CD4-positive, alpha-beta T cell treated with Interferon alpha-2 for 1 hour (primary cell): ENCODE results near the gene C1QL3.
A peak's percentile ranks its signal among the peaks of the same experiment; 100 is the strongest.

Experiments used
- DNase-seq, 2 donors: peaks; one replicate each; pipeline ENCODE4 v3.0.0-alpha.2; 2020 to 2022

The C1QL3 gene

DNA sequence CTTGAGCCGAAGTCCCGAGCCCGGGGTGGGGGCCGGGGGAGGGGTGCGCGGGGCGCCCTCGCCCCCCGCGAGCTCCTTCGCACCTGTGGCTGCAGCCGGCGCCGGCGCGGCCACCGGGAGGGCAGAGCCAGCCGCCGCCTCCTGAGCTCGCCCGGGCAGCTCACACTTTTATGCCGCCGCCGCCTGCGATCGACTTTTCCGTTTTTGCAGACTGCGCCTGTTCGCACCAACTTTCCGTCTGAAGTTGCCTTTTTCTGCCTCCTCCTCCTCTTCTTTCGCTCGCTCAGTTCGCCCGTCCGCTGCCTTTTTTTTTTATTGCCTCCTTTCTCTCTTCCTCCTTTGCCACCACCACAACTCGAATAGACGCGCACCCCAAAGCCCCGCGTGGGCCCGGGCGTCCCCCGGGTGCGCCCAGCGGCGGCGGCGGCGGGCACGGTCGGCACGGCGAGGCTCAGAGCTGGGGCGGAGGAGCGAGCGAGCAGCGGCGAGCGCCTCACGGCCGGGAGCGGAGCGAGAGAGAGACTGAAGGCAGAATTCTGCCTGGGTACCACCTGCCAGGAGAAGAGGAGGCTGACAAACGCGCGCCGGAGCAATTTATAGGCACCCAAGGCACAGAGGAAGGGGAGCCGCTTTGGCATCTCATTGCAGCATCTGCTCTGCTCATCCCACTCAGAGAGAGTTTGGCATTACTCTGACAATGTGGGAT is at the start of gene C1QL3:
C1QL3 (minus strand) TSS at position 569 of the 706 bp plus-strand sequence. CDS start 814 bp downstream, outside the sequence.
- no peak for DNase-seq

DNA sequence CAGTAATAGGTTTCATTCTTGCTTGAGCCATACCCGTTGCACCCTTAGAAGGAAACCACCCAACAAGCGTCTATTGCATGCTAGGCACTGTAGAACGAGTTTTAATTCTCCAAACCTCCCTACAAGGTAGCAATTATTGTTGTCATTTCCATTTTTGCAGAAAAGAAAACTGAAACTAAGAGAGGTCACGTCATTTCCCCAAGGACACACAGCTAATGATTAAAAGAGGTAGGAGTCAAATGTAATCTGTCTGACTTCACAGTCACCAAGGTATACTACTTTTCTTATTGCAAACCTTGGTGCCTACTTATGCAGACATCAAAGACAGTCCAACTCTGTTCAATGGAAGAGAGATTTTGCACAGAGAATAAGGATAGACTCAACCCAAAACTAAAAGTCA is 49.1 kb upstream of the C1QL3 start:
- DNase-seq: peak in 1 of 2 donors; percentile 9

DNA sequence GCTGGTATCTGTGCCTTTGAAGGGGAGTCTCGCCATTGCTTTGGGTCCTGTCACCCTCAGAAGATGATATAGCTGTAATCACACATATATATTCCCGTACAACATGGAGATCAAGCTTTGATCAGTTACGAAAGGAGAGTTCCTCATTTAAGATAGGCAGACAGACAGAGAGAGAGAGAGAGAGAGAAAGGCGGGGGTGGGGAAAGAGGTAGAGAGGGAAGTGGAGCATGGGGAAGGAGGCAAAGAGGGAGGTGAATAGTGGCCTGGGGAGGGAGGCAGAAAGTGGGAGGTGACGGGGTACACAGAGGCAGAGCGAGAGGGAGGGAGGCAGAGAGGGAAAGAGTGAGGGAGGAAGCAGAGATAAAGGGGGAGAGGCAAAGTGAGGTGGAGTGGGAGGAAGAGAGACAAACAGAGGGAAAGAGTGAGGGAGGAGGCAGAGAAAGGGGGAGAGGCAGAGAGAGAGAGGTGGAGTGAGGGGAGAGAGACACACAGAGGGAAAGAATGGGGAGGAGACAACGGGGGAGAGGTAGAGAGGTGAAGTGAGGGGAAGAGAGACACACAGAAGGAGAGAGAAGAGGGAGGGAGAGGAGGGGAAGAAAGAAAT is 44.6 kb upstream of the C1QL3 start:
- DNase-seq: no peak

DNA sequence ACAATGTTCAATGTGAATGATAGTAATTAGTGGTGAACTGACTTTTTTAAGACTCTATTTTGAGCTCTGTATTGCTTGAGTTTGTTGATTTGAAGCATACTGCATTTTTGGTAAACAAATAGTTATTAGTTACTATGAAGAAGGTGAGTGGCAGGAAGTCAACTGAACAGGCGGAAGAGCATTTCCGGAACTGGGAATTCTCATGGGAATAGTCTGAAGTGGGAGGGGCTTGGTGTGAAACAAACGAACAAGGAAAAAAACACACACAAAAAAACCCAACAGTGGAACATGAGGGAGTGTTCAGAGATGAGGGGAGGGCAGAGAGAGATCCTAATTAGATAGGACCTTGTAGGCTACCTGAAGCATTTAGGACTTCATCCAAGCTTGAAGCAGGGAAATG is 43.9 kb upstream of the C1QL3 start:
- DNase-seq: no peak

DNA sequence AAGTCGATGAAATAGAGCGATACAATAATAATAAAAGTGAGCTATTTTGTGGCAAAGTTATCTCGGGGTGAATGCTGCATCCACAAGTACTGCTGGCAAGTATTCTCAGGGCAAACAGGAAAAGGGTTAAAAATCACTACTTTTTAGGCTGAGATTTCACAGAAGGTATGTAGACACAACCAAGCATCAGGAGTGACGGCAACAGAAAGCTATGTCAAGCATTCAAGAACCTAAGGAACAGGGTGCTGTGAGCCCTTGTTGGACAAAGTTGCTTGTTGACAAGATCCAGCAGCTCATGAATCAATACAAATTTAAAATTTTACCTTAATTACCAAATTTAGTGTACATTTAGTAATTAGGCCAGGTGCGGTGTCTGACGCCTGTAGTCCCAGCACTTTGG is 41.2 kb upstream of the C1QL3 start:
- no peak for DNase-seq

DNA sequence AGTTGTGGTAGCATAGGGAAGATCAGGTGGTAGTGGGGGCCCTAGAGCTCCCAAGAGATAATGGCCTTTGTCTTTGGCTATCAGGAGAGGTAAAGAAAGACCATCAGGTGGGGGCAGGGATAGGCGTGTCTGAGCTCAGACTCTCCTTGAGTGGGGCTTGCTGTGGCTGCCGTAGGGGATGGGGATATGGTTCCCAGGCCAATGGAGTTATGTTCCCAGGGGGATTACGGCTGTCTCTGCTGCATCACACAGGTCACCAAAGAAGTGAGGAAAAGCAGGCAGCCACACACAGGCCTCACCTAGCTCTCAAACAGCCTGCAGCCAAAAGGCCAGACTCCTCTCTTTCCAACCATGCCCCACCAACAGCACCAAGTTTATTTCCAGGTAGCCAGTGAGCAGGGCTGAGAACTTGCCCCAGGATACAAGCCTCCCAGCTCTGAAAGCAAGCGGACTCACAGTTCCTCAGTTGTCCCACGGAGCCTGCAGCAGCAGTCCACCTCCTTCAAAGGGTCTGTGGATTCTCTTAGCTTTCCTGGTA is 37.6 kb upstream of the C1QL3 start:
- no peak for DNase-seq

DNA sequence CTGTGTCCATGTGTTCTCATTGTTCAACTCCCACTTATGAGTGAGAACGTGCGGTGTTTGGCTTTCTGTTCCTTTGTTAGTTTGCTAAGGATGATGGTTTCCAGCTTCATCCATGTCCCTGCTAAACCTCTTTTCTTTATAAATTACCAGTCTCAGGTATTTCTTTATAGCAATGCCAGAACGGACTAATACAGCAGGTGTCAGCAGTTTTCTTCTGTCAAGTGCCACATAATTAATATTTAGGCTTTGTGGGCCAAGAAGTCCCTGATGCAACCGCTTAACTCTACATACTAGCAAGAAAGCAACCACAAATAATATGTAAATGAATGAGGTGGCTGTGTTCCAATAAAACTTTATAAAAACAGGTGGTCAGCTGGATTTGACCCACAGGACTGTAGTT is 26.3 kb upstream of the C1QL3 start:
- no peak for DNase-seq

DNA sequence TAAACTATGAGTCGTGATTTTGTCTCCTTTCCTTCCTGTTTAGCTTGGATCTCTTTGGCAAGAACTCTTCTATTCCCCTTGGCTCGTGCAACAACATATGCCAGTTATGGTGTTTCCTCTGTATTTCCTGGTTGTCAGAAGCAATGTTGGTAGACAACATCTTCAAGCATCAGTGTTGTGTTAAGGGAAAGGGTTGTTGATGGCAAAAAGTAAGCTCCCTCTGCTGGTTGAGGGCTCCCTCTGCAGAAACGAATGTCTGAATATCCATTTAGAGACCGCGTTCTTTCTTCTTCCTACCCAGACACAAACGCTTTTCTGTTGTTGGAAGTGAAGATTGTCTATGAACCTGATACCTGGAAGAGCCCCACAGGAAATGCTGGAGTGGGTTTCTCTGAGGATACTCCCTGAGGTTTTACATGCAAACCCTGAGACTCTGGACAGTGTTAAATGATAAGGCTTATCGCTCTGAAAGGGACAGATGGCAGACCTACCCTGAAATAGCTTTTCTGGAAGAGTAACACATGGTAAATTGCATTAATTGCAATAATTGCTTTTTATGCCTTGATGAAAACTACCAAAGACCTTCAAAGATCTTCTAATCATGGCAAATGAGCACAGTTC is 23.5 kb upstream of the C1QL3 start:
- DNase-seq: peak in 1 of 2 donors; percentile 29

DNA sequence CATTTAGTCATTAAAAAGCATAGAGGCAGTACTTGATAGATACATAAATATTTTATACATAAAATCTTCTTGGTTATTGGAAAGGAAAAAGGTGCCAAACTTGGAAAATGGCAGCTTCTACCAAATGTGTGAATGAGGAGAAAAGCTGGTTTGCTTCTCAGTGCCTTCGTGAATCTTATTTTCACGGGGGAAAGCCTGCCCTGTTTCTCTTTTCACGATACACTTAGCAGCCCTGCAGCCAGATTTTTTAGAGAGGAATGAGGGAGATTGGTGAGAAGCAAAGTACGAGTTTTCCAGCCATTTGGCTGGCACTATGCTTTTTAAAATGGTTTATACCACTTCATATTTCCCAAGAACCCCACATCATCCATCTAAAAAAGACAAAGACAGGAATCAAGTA is 22.9 kb upstream of the C1QL3 start:
- no peak for DNase-seq

DNA sequence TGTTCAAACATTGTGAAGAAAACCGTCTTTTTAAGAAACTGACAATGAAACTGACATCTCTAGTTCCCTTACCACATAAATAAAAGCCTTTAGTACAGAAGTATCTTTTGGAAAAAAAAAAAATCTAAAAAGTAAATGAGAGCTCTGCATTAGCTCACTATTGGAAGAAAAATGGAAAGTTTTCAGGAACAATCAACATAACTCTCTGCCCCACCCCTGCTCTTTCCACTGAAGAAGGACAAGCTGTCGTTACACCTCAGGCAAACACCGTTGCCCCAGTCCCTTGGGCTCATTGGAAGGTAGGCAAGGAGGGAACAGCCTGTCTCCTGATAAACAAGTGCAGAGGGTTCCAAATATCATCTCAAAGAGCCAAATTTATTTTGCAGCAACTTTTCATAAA is 22.4 kb upstream of the C1QL3 start:
- DNase-seq: no peak

DNA sequence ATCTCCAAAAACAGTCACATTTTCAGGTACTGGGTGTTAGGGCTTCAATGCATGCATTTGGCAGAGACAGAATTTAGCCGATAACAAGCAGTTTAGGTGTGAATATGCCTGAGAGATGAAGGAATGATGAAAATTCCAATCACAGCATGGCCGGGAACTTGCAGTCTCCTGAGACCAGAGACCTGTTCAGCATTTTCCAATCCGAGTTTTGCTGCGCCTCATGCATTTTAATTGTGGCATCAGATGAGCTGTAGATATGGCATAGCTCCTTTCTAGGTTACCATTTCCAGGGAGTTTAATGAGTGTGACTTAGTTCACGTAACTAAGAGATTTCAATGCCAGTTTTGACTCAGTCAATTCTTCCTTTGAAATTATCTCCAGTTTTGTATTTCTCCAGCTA is 14.5 kb upstream of the C1QL3 start:
- DNase-seq: no peak

DNA sequence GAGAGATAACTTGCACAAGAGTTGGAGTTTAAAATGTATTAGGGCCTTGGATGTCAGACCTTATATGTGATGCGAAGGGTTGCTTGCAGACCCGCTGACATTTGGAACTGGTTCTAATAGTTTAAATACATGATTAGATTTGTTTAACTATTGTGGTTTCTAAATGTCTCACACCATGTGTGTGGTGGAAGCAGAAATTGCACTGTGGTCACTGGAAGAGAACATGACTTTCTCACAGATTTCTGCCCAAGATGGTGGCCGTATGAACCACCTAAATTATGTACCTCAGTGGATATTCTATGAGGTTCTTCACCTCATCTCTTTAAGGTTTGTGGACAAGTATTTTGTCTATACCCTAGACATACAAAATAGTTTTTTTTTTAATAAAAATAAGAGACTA is 8.2 kb upstream of the C1QL3 start:
- DNase-seq: no peak

DNA sequence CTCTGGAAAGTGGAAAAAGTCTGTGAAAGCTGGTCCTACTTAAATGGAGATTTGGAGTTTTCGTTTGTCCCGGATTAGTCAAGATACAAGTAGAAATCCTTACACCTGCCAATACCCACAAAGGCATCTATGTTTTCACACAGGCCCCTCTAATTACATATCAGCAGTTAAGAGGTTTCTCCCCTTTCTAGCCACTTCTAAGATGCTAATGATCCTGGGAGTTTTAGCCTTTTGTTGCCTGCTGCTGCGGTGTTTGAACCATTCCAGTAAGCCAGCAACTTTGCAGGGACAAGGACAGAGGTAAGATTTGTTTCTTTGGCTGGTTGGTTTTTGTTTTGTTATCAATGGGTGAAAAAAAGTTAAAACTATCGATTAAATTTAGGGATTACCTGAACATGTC is 5.8 kb upstream of the C1QL3 start:
- no peak for DNase-seq

DNA sequence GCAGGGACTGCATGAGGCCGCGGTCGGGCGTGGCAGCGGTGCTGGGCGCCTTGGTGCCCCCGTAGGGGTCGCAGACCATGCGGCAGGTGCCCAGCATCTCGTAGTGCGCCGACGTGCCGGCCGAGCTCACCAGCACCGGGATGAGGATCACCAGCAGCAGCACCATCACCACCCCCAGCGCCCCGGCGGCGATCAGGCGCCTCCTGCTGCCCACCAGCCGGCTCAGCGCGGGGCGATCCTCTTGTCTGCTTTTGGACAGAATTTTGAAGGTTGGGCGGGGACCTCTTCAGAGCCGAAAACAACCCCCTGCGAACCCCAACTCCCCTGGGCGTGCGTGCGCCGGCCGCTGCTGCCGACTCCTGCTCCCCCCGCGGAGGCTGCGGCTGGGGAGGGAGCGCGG is 779 bp downstream of the C1QL3 start:
- DNase-seq: peak in 1 of 2 donors; percentile 19

DNA sequence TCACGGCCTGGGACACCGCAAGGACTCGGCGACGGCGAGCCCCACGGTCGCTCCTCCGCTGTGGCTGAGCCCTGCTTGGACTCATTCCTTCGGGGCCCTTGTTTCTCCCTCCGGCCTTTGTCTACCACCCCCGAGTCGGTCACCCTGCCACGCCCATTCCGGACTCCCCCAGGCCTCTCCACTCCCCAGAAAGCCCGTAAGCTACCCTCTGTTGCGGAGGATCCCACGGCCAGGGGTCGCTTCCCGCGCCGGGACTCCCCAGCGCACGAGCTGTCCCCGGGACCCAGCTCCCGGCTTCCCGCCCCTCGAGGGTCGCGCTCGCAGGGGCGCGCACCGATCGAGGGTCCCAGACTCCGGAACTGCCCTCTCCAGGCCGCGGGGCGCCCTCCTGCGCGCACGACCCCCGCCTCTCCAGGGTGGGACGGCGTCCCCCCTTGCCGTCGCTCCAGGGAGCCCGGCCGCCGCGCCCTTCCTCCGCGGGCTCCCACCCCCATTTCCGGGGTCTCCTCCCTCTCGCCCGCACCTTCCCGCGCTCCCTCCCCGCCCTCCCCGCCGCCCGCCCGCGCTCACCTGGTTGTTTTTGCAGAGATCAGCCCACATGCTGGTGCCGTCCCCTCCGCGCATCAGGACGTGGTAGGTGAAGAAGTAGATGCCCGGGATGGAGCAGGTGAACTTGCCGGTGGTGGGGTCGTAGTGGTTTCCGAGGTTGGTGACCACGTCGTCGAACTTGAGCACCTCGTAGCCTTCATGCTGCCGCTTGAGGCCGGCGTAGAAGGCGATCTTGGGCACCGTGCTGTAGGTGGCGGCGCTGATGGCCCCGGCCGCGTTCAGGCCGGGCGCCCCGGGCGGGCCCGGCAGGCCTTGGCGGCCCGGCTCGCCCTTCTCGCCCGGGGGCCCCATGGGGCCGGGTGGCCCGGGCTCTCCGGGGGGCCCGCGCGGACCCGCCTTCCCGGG is 1.5 kb downstream of the C1QL3 start:
- DNase-seq: no peak

DNA sequence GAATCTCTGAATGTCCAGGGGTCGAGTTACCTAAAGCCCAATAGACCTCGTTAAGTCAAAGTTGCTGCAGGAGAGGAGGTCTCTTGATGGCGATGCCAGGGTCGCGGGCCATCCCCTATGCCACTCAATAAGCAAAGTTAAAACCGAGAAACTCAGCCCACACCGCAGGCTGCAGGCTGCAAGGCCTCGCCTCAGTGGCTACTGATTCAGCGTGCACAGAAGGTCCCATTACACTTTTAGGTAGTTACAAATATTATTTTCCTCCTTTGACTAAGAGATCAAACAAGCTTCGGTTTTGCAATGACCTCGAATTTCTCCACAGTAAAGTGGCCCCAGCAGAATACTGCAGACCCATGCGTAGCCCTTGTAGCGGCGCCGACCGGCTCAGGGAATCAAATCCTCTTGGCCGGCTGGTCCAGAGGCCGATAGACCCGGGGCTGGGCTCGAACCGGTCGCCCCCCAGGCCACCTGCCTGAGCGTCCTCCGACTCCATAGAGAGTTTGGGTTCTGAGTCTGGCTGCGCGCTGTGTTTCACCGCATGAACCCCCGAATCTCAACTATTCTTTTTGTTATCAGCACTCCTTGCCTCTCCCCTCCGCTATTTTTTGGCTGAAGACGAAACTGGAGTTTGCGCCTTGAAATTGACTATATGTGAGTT is 2.3 kb downstream of the C1QL3 start:
- no peak for DNase-seq

DNA sequence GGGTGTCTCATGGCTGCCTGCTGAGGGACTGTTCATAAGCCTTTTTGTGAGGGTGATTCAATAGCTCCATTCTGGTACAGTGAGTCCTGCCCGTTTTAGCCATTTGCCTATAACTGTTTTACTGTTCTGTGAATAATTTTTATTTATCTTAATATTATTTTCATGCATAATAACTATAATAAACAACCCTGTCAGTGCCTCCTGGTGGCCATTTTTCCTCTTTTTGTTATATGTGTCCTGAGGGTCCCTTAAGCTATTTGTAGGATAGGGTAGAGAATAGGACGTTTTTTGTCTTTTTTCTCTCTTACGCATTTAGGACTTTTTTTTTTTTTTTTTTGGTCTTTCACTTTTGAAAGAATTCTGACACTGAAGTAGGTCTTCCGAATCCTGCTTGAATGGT is 2.9 kb downstream of the C1QL3 start:
- peak in 1 of 2 donors; percentile 14 for DNase-seq

DNA sequence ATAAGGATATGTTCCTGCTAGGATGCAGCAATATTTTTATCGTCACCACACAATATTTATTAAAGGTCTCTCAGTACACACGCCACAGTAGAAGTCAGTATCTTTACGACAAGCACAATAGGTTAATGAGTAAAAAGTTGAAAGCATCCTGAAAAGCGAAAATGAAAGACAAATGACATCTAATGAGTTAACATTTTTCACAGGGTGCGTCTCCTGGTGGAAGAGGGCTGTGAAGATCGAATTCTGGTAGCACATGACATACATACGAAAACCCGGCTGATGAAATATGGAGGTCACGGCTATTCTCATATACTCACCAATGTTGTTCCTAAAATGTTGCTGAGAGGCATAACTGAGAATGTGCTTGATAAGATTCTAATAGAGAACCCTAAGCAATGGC is 10.8 kb downstream of the C1QL3 start:
- no peak for DNase-seq

DNA sequence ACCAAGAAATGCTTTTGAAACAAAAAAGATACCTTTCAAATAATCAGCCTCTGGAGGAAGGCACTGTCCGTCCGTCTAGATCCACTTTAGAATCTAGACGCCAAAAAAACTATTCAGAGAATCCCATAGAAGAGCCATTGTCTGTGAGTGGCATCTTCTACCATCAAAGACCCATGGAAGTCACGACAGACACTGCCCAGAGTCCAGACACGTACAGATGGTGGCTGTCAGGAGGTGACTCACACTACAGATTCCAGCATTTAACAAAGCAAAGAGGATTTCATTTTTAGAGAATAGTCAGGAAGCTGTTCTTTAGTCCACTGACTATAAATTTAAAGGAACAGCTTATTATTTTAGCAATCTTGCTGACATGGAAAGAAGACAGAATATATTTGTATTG is 11.7 kb downstream of the C1QL3 start:
- no peak for DNase-seq

DNA sequence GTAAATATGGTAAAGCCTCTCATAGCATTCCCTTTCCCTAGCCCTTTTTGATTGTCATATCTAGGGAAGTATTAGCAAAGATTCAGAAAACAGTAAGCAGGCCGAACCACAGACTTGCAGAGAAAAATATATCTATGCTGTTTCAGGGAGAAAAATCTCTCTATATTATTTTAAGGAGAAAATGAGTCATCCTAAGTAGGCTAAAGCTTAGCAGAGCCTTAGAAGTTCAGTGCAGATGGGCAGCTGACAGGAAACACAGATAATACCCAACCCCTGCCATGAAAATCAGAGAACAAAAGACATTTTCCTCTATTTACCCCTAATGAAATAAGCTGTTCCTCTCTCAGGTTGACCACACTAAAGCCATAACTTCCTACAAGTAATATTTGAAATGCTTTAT is 16.5 kb downstream of the C1QL3 start:
- no peak for DNase-seq

DNA sequence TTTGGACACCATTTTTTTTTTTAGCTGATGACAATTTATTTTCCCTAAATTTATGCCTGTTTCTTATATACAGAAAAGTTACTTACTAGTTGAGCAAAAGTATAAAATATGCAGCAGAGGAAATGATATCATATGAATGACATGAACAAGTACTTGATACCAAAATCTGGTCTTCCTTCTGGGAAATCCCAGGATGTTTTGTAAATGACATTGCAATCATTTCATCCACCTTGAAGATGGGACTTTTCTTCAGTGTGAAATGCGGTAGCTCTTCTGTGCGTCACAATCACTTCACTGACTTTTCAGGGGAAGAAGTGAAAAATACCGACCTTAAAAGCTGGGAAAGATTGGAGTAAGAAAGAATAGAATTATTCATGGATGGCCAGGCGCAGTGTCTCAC is 23.8 kb downstream of the C1QL3 start:
- DNase-seq: no peak

DNA sequence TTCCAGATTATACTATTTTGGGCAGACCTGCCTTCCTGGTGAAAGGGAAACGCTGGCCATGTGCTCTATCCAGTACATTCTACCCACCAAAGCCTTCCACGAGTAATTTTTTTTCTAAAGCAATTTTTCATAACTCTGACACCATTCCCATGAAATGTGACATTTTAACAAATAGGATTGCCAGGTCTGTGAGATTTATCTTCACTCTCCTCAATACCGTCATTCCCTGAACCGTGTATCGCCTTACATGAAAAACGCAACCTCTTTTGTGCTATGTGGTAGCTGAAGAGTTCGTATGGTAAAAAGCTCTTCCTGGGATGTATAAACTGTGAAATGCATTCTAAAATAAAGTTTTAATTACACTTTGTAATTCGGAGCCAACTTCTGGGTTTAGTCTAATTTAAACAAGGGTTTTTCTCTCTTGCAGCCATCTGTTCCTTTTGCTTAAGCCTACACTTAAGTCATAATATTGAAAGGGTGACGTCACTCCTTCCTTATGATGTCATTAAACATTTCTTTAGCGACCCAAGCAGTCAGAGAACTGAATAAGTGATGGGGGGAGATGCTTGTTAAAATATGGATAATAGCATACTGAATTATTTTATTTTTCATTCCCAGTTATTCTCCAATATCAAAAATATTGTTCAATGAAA is 27.7 kb downstream of the C1QL3 start:
- no peak for DNase-seq
